ENCODE data around the gene TEDC2.

DNA sequence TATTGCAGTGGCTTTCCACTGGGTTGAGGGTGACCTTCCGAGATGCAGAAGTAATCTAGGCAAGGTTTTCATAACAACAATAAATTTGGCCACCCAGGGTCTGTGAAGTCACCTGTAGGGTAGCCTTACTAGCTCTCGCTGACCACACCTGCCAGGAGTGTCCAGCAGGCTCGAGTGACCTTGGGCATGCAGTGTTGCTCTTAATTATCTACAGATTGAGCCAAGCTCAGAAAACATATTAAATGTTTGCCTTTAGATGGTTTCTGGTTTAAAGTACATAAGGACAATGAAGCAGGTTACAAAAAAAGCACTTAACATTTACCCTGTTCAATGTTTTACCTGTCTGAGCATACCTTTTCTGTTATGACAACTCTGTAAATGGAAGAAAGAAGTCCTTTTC, 16.8 kb downstream of the TEDC2 start:
- TF ChIP-seq POLR2A (IDR thresholded peaks at IDR 0.05) = no peak
- TF ChIP-seq, protein P1, sequence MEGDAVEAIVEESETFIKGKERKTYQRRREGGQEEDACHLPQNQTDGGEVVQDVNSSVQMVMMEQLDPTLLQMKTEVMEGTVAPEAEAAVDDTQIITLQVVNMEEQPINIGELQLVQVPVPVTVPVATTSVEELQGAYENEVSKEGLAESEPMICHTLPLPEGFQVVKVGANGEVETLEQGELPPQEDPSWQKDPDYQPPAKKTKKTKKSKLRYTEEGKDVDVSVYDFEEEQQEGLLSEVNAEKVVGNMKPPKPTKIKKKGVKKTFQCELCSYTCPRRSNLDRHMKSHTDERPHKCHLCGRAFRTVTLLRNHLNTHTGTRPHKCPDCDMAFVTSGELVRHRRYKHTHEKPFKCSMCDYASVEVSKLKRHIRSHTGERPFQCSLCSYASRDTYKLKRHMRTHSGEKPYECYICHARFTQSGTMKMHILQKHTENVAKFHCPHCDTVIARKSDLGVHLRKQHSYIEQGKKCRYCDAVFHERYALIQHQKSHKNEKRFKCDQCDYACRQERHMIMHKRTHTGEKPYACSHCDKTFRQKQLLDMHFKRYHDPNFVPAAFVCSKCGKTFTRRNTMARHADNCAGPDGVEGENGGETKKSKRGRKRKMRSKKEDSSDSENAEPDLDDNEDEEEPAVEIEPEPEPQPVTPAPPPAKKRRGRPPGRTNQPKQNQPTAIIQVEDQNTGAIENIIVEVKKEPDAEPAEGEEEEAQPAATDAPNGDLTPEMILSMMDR (IDR thresholded peaks at IDR 0.05) = no peak
- TF ChIP-seq POLR2AphosphoS5 (IDR thresholded peaks at IDR 0.05; ENCODE audit: insufficient read depth in 1 of 2, low read depth in 1 of 2) = no peak

All from vagina (tissue), 2 donors.